ENCODE data around the gene WT1. TPM values are rescaled to one million over a fixed set of nuclear protein-coding genes. Genes with fewer than 3 reads are reported as not detected.

WT1 gene
- total and polyA plus RNA-seq, 10 of the 15 experiments (the other 5 are each of a cell fraction or from before 2014, with no cell fraction given) = 0.07 to 0.37 (median 0.08) TPM; not detected in 7

GRCh38 chr11:32418836-32419235 lies 16.5 kb downstream of the WT1 start:
- H3K4me3 ChIP-seq = no peak overlapping the region
- H3K79me2 ChIP-seq (ENCODE audit: control insufficient read depth, insufficient read depth, low read length) = no peaks in the 10 kb centered on the region
- H3K27ac ChIP-seq (ENCODE audit: control insufficient read depth, insufficient read depth) = no peak overlapping the region
- no peak overlapping the region for H2AFZ ChIP-seq (ENCODE audit: control insufficient read depth, low read depth, low read length)
- ChIA-PET SMC1A (ENCODE audit: uncharacterized antibody, unreplicated experiment) (interaction anchor here (1.5 kb wide), 1 partner anchor 9 kb away, joined by 3 read pairs; no protein-coding TSS in a partner anchor), RAD21 (ENCODE audit: unreplicated experiment) (no interaction called here), CTCF (no interaction called here), POLR2A (interaction anchor here (1.0 kb wide), 1 partner anchor 22 kb away, joined by 3 read pairs; no protein-coding TSS in a partner anchor)
- H3K36me3 ChIP-seq (ENCODE audit: control insufficient read depth in 2 of 2, insufficient read depth in 2 of 2, low read length in 1 of 2) = no peaks in the 10 kb centered on the region
- H3K9ac ChIP-seq (ENCODE audit: control insufficient read depth, insufficient read depth, low read length) = no peak overlapping the region
- in situ Hi-C loops (cut with MboI) = no loop called here
- H4K20me1 ChIP-seq (ENCODE audit: control insufficient read depth, insufficient read depth) = no peaks in the 10 kb centered on the region
- H3K4me2 ChIP-seq (ENCODE audit: control insufficient read depth, insufficient read depth) = no peak overlapping the region
- DNase-seq (ENCODE audit: low read depth, low spot score) (no peak), FAIRE-seq (no peak), ATAC-seq (no peak)
- 83% methylated on average over 5 of the region's 5 CpGs for WGBS (ENCODE audit: insufficient coverage, insufficient replicate concordance, low lambda C conversion rate, missing lambda C conversion rate)
- no peak for TF ChIP-seq CEBPZ (IDR thresholded peaks at IDR 0.05; ENCODE audit: low read depth, low read length)
- no peak for TF ChIP-seq FOXM1 (IDR thresholded peaks at IDR 0.05; ENCODE audit: low read depth, low read length)
- no peak for TF ChIP-seq NR2C2 (IDR thresholded peaks at IDR 0.05; ENCODE audit: borderline replicate concordance, control insufficient read depth, insufficient read length, low read depth)
- no peak for TF ChIP-seq ZNF622 (IDR thresholded peaks at IDR 0.05)
- TF ChIP-seq ZNF592 (IDR thresholded peaks at IDR 0.05) = no peak
- no peak for TF ChIP-seq E2F4 (IDR thresholded peaks at IDR 0.05; ENCODE audit: low read depth, low read length)
- TF ChIP-seq REST (IDR thresholded peaks at IDR 0.05; ENCODE audit: low read depth, low read length) = no peak
- no peak for TF ChIP-seq CEBPB (IDR thresholded peaks at IDR 0.05; ENCODE audit: borderline replicate concordance in 1 of 2, low read depth in 2 of 2, low read length in 2 of 2)
- TF ChIP-seq PAX5 (IDR thresholded peaks at IDR 0.05; ENCODE audit: borderline replicate concordance, low read depth, low read length) = no peak
- peaks cover 2% of the 10 kb centered on the region in 2 experiments; a peak in 3 of 4 replicates for H3K27me3 ChIP-seq (replicated peaks in 1 of 2; ENCODE audit: control insufficient read depth in 2 of 2, insufficient read depth in 2 of 2, low read length in 1 of 2)
- BruUV-seq (replicated peaks) = no TSS peak
- H3K4me1 ChIP-seq (ENCODE audit: control insufficient read depth, insufficient read depth, low read length) = peaks cover 5% of the 10 kb centered on the region
- intact Hi-C loops (cut with micrococcal nuclease; ENCODE audit: unreplicated experiment) = no loop called here
- no peaks in the 10 kb centered on the region for H3K9me3 ChIP-seq (replicated peaks; ENCODE audit: control insufficient read depth, insufficient read depth, low read length)

Data from GM12878 (cell line).